HK-2 (cell line): ENCODE measurements around the gene SNAI1.
"Not testable (repeated sequence)": the region's sequence is repeated elsewhere in the genome, so short reads cannot be mapped to it uniquely, and the experiment has no call there.

Experiments
- DNase-seq: peaks from one replicate; pipeline ENCODE4 v3.0.0-alpha.2; 2018; ENCODE audit not compliant: unreplicated experiment

SNAI1 gene

GRCh38 chr20:49964964-49965780, 17.6 kb upstream of the SNAI1 start:
- peak; percentile 62 for DNase-seq

GRCh38 chr20:49965781-49966305, 16.9 kb upstream of the SNAI1 start:
- no peak for DNase-seq

DNA sequence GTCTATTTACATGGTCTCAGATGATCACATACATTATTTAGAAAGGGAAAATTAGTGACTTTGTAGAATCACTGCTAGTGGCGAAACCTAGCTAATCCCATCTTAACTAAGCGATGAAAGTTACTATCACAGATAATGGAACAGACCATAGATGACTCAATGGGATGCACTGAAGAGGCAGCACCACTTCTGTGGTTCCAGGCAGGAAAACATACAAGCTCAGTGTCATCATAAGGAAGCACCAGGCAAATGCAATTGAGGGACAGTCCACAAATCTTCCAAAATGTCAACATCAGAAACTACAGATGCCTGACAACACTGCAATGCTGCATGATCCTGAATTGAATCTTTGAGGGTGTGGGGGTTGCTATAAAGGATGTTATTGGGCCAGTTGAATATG, 15.9 kb upstream of the SNAI1 start:
- DNase-seq, result no peak

GRCh38 chr20:49969234-49969633, 13.5 kb upstream of the SNAI1 start:
- DNase-seq, result no peak

DNA sequence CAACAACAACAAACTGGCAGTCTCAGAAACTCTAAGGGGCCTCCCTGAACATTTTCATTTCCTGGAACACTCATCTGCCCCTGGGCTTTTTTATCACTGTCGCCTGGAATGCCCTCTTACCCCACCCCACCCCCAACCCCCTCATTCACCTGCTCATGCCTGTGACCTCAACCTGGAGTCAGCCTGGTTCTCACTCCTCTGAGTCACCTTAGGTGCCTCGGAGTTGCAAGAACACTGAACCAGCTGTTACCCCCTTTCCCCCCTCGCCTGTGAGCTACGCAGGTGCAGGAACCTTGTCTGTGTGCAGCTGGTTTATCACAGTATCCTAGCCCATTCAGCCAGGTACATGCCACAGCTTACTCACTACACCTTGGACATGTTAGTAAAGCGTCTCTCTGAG, 12.8 kb upstream of the SNAI1 start:
- no peak for DNase-seq

GRCh38 chr20:49970498-49970897, 12.3 kb upstream of the SNAI1 start:
- no peak for DNase-seq

- no peak for DNase-seq
These were observed 8.8 kb upstream of the SNAI1 start for GRCh38 chr20:49973981-49974380.

GRCh38 chr20:49976542-49976941, 6.2 kb upstream of the SNAI1 start:
- DNase-seq, result no peak

DNA sequence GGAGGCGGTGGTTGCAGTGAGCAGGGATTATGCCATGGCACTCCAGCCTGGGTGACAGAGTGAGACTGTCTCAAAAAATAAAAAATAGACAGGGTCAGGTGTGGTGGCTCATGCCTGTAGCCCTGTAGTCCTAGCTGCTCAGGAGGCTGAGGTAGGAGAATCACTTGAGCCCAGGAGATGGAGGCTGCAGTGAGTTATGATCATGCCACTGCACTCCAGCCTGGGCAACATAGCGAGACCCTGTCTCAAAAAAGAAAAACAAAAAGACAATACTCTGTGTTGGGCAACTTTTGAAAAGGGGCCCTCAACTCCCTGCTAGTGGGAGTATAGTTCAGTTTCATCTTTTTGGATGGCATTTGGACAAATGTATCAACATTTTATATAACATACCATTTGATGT, 5.0 kb upstream of the SNAI1 start:
- DNase-seq, result not testable (repeated sequence)

DNA sequence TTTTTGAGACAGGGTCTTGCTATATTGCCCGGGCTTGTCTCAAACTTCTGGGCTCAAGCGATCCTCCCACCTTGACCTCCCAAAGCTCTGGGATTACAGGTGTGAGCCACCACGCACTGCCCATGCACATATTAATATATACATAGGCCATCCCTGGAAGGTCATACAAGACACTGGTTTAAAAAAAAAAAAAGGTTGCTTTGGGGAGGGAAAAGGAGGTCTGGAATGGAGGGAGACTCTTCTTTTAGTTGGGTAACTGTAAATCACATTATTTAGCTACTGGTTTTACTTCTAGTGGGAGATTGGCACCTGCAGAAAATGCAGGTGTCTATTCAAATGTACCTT, 4.1 kb upstream of the SNAI1 start:
- no peak for DNase-seq

- DNase-seq, result peak; percentile 77
These were observed 3.5 kb upstream of the SNAI1 start for GRCh38 chr20:49979030-49979832.

GRCh38 chr20:49980140-49981008, 2.4 kb upstream of the SNAI1 start:
- DNase-seq, result no peak

GRCh38 chr20:49981218-49982071, 1.3 kb upstream of the SNAI1 start:
- DNase-seq, result no peak

- DNase-seq, result no peak
These were observed 771 bp upstream of the SNAI1 start for GRCh38 chr20:49982072-49982345.

- DNase-seq, result no peak
These were observed 505 bp downstream of the SNAI1 start for GRCh38 chr20:49983123-49983847.

DNA sequence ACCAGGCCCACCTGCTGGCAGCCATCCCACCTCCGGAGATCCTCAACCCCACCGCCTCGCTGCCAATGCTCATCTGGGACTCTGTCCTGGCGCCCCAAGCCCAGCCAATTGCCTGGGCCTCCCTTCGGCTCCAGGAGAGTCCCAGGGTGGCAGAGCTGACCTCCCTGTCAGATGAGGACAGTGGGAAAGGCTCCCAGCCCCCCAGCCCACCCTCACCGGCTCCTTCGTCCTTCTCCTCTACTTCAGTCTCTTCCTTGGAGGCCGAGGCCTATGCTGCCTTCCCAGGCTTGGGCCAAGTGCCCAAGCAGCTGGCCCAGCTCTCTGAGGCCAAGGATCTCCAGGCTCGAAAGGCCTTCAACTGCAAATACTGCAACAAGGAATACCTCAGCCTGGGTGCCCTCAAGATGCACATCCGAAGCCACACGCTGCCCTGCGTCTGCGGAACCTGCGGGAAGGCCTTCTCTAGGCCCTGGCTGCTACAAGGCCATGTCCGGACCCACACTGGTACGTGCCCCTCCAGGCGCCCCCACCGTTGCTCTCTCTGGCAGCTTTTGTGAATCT, 1.1 kb downstream of the SNAI1 start:
- no peak for DNase-seq

DNA sequence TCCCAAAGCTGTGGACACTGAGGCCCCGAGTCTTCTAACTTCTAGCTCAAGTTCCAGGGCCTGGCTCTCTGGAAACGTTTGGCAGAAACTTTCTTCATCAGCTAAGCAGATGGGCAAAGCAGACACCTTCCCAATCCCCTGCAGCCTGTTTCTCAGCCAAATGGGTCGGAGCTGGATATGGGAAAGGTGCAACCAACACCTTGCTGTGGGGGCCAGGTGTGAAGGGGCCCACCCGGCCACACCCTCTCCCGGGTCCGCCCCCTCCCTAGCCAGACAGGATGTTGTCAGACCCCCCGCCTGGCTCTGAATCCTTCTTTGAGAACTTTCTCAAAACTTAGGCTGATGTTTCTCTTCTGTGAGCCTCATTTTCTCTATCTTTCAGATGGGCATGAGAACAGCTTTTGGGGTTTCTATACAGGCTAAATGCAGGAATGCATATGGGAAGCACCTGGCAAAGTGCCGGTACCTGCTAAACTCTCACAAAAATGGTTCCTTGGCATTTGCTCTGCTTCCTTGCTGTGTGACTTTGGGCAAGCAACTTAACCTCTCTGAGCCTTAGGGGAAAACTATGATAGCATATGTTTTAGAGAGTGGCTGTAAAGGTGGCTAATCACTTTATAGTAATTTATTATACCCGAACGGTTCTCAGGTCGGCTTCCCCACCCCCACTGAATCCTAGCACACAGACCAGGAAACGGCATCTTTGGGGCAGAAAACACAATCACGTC, 1.8 kb downstream of the SNAI1 start:
- no peak for DNase-seq

GRCh38 chr20:49985157-49985556, 2.4 kb downstream of the SNAI1 start:
- no peak for DNase-seq

DNA sequence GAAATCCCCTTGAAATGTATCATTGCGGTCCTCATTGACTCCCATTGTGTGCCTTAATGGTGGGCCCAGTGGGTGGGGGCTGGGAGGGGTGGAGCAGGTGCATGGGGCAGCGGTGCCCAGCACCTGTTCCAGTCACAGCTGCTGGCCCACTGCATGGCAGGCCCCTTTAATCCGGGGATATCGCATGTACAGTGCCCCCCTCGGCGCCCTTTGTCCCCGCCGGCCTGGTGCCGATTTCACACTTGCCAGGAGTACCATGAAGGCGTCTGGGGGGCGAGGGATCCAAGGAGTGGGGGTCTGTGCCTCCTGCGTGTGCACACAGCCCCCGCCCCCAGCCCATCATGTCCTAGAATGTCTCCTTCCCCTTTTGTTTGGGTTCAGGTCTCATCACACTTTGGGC, 2.8 kb downstream of the SNAI1 start:
- no peak for DNase-seq

DNA sequence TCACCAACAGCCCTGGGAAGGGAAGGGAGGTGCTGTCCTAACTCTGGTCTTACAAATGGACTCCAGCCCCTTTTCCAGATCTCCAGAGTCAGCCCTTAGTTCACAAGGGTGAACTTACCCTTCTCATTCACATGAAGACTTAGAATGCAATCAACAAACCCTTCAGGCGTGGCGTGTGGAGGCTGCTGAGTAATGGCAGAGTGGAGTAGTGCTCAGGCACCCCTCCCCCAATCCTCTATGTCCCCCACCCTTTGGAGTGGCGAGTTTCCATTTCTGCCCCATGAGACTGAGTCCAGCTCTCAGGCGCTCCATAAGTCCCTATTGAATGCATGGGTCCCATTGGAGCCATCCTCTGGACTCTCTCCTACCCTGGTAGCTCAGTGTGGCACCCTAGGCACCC, 3.3 kb downstream of the SNAI1 start:
- no peak for DNase-seq
